GM12873 (cell line): ENCODE results near the gene PTPRE.

Source experiments
- CTCF ChIP-seq: IDR thresholded peaks from 2 replicates; pipeline ENCODE4 v1.5.1; 2012; ENCODE audit warnings: low read depth, mild to moderate bottlenecking, moderate library complexity, low read length, control low read depth; ENCODE audit not compliant: insufficient read depth; ENCODE audit errors: missing control alignments

The PTPRE gene

GRCh38 chr10:127905001-127905847 is 1.7 kb upstream of the PTPRE start:
- TF ChIP-seq CTCF: no peak

GRCh38 chr10:127905848-127906261 is 1.0 kb upstream of the PTPRE start:
- no peak for TF ChIP-seq CTCF

GRCh38 chr10:127907411-127908105 is 655 bp downstream of the PTPRE start:
- TF ChIP-seq CTCF: no peak

- TF ChIP-seq CTCF: no peak
Observed at GRCh38 chr10:127908106-127908958, 1.4 kb downstream of the PTPRE start.

GRCh38 chr10:127908959-127909267 is 2.0 kb downstream of the PTPRE start:
- no peak for TF ChIP-seq CTCF

GRCh38 chr10:127909716-127910463 is 3.0 kb downstream of the PTPRE start:
- TF ChIP-seq CTCF: no peak

GRCh38 chr10:127910464-127910770 is 3.5 kb downstream of the PTPRE start:
- TF ChIP-seq CTCF: no peak
